HepG2 (cell line): Measurements from ENCODE around the gene MRS2.
"Not testable (repeated sequence)": the region's sequence is repeated elsewhere in the genome, so short reads cannot be mapped to it uniquely, and the experiment has no call there.

Experiments
- NCOA2 ChIP-seq: sonication (generic); formaldehyde crosslinking; IDR thresholded peaks from 2 replicates; pipeline ENCODE4 v1.8.0; 2022; ENCODE audit warnings: inconsistent platforms
- POLR2AphosphoS5 ChIP-seq: IDR thresholded peaks from 2 replicates; pipeline ENCODE4 v1.6.1; 2012; ENCODE audit warnings: low read depth, low read length
- RAD21 ChIP-seq: fragments of 450-650 bp; formaldehyde crosslinking; IDR thresholded peaks from 2 replicates; pipeline ENCODE4 v1.5.0; 2020; ENCODE audit warnings: mild to moderate bottlenecking
- SMC3 ChIP-seq: IDR thresholded peaks from 2 replicates; pipeline ENCODE4 v1.6.1; 2011; ENCODE audit warnings: low read length, improper control_type of control experiment
- ZNF724P ChIP-seq: sonication (generic); formaldehyde crosslinking; IDR thresholded peaks from 2 replicates; pipeline ENCODE4 v1.8.0; 2022; ENCODE audit warnings: missing genetic modification reagents, borderline replicate concordance
- ZNF83 ChIP-seq: sonication (generic); formaldehyde crosslinking; IDR thresholded peaks from 2 replicates; pipeline ENCODE4 v1.4.0; 2020; ENCODE audit warnings: missing genetic modification reagents, mild to moderate bottlenecking, borderline replicate concordance
- TF ChIP-seq, protein P1 (sequence below): sonication (generic); formaldehyde crosslinking; IDR thresholded peaks from 2 replicates; pipeline ENCODE4 v1.4.0; 2020; ENCODE audit warnings: missing genetic modification reagents; ENCODE audit errors: not compliant biosample characterization
- TF ChIP-seq, protein P2 (sequence below): sonication (generic); formaldehyde crosslinking; IDR thresholded peaks from 2 replicates; pipeline ENCODE4 v1.5.1; 2020; ENCODE audit warnings: missing genetic modification reagents, mild to moderate bottlenecking, borderline replicate concordance
- TF ChIP-seq, protein P3 (sequence below): sonication (generic); formaldehyde crosslinking; IDR thresholded peaks from 2 replicates; pipeline ENCODE4 v1.4.0; 2020; ENCODE audit warnings: missing genetic modification reagents

DNA sequence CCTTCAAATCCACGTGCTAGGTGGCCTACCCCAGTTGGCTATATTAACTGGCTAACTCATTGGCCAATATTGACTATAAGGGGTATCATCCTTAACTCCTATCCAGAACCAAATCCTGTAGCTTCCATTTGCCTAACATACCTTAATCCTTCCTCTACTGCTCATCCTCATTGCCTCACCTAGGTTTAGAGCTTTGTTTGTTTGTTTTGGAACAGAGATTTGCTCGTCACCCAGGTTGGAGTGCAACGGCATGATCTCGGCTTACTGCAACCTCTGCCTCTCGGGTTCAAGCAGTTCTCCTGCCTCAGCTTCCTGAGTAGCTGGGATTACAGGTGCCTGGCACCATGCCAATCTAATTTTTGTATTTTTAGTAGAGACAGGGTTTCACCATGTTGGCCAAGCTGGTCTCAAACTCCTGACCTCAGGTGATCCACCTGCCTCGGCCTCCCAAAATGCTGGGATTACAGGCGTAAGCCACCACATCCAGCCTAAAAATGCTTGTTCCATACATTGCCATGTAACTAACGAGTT, 37.6 kb upstream of the MRS2 start:
- TF ChIP-seq SMC3; ZNF724P; POLR2AphosphoS5; ZNF83; NCOA2 (CRISPR knock-in tag); RAD21 (CRISPR knock-in tag): not testable (repeated sequence)
- TF ChIP-seq, protein P1, sequence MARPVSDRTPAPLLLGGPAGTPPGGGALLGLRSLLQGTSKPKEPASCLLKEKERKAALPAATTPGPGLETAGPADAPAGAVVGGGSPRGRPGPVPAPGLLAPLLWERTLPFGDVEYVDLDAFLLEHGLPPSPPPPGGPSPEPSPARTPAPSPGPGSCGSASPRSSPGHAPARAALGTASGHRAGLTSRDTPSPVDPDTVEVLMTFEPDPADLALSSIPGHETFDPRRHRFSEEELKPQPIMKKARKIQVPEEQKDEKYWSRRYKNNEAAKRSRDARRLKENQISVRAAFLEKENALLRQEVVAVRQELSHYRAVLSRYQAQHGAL (CRISPR knock-in tag) = not testable (repeated sequence)
- TF ChIP-seq, protein P2, sequence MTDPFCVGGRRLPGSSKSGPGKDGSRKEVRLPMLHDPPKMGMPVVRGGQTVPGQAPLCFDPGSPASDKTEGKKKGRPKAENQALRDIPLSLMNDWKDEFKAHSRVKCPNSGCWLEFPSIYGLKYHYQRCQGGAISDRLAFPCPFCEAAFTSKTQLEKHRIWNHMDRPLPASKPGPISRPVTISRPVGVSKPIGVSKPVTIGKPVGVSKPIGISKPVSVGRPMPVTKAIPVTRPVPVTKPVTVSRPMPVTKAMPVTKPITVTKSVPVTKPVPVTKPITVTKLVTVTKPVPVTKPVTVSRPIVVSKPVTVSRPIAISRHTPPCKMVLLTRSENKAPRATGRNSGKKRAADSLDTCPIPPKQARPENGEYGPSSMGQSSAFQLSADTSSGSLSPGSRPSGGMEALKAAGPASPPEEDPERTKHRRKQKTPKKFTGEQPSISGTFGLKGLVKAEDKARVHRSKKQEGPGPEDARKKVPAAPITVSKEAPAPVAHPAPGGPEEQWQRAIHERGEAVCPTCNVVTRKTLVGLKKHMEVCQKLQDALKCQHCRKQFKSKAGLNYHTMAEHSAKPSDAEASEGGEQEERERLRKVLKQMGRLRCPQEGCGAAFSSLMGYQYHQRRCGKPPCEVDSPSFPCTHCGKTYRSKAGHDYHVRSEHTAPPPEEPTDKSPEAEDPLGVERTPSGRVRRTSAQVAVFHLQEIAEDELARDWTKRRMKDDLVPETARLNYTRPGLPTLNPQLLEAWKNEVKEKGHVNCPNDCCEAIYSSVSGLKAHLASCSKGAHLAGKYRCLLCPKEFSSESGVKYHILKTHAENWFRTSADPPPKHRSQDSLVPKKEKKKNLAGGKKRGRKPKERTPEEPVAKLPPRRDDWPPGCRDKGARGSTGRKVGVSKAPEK (CRISPR knock-in tag) = not testable (repeated sequence)
- TF ChIP-seq, protein P3, sequence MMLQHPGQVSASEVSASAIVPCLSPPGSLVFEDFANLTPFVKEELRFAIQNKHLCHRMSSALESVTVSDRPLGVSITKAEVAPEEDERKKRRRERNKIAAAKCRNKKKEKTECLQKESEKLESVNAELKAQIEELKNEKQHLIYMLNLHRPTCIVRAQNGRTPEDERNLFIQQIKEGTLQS (CRISPR knock-in tag) = not testable (repeated sequence)
